ENCODE measurements around the gene DCST1. TPM values are rescaled to one million over a fixed set of nuclear protein-coding genes. Genes with fewer than 3 reads are reported as not detected.

The DCST1 gene
- total RNA-seq, 1 donor from 2014 or later: not detected

GRCh38 chr1:155061381-155062150 lies 27.9 kb downstream of the DCST1 start:
- H3K4me3 Mint-ChIP-seq: peak overlapping the region; percentile 73
- H3K36me3 Mint-ChIP-seq: no peaks in the 10 kb centered on the region
- H3K27ac Mint-ChIP-seq: peak overlapping the region; percentile 23
- peak; percentile 96 for DNase-seq (ENCODE audit: extremely low spot score, unreplicated experiment)
- peaks cover 3% of the 10 kb centered on the region for H3K27me3 Mint-ChIP-seq
- H3K4me1 Mint-ChIP-seq (ENCODE audit: unreplicated experiment): peaks cover 16% of the 10 kb centered on the region
- no peaks in the 10 kb centered on the region for H3K9me3 Mint-ChIP-seq
- TF ChIP-seq CTCF (conservative IDR thresholded peaks at IDR 0.05): peak; percentile 96

- H3K4me3 Mint-ChIP-seq: peak overlapping the region; percentile 95
- no peaks in the 10 kb centered on the region for H3K9me3 Mint-ChIP-seq
- no peak for DNase-seq (ENCODE audit: extremely low spot score, unreplicated experiment)
- no peak for TF ChIP-seq CTCF (conservative IDR thresholded peaks at IDR 0.05)
- H3K4me1 Mint-ChIP-seq (ENCODE audit: unreplicated experiment): peaks cover 16% of the 10 kb centered on the region
- H3K27ac Mint-ChIP-seq: no peak overlapping the region
- H3K27me3 Mint-ChIP-seq: peaks cover 3% of the 10 kb centered on the region
- no peaks in the 10 kb centered on the region for H3K36me3 Mint-ChIP-seq
Measured at GRCh38 chr1:155062151-155062686, 28.6 kb downstream of the DCST1 start.

GRCh38 chr1:155062702-155063411 lies 29.2 kb downstream of the DCST1 start:
- H3K4me1 Mint-ChIP-seq (ENCODE audit: unreplicated experiment): peaks cover 16% of the 10 kb centered on the region
- H3K4me3 Mint-ChIP-seq: peak overlapping the region; percentile 95
- peak overlapping the region; percentile 78 for H3K27ac Mint-ChIP-seq
- H3K36me3 Mint-ChIP-seq: no peaks in the 10 kb centered on the region
- H3K27me3 Mint-ChIP-seq: peaks cover 3% of the 10 kb centered on the region
- H3K9me3 Mint-ChIP-seq: no peaks in the 10 kb centered on the region
- no peak for DNase-seq (ENCODE audit: extremely low spot score, unreplicated experiment)
- TF ChIP-seq CTCF (conservative IDR thresholded peaks at IDR 0.05): peak; percentile 85

- no peak for TF ChIP-seq CTCF (conservative IDR thresholded peaks at IDR 0.05)
- H3K9me3 Mint-ChIP-seq: no peaks in the 10 kb centered on the region
- no peak for DNase-seq (ENCODE audit: extremely low spot score, unreplicated experiment)
- peaks cover 3% of the 10 kb centered on the region for H3K27me3 Mint-ChIP-seq
- peak within 1 kb of the TSS; percentile 78 for H3K27ac Mint-ChIP-seq
- no peaks in the 10 kb centered on the region for H3K36me3 Mint-ChIP-seq
- H3K4me1 Mint-ChIP-seq (ENCODE audit: unreplicated experiment): peaks cover 16% of the 10 kb centered on the region
- peak within 1 kb of the TSS; percentile 95 for H3K4me3 Mint-ChIP-seq
Measured at GRCh38 chr1:155063550-155064110, 30.0 kb downstream of the DCST1 start, which contains the start of gene EFNA4. Gene EFNA4, plus strand, starts transcription at chr1:155063740. Its CDS starts 84 bp downstream, at chr1:155063824.

- no peak for DNase-seq (ENCODE audit: extremely low spot score, unreplicated experiment)
- H3K9me3 Mint-ChIP-seq: no peaks in the 10 kb centered on the region
- peaks cover 3% of the 10 kb centered on the region for H3K27me3 Mint-ChIP-seq
- H3K36me3 Mint-ChIP-seq: no peaks in the 10 kb centered on the region
- no peak for TF ChIP-seq CTCF (conservative IDR thresholded peaks at IDR 0.05)
- H3K4me1 Mint-ChIP-seq (ENCODE audit: unreplicated experiment): peaks cover 16% of the 10 kb centered on the region
- H3K27ac Mint-ChIP-seq: peak overlapping the region; percentile 69
- H3K4me3 Mint-ChIP-seq: peak overlapping the region; percentile 89
Measured at GRCh38 chr1:155064111-155064831, 30.6 kb downstream of the DCST1 start.

Measured in type B pancreatic cell (in vitro differentiated cells).